K562 (cell line): ENCODE data around the gene TBXA2R. TPM values are rescaled to one million over a fixed set of nuclear protein-coding genes. Genes with fewer than 3 reads are reported as not detected.
A peak's percentile ranks its signal among the peaks of the same experiment; 100 is the strongest.

Experiments used
- ATF1 ChIP-seq, 2 experiments: fragments of 450-650 bp in 1 of 2; IDR thresholded peaks; 2 replicates each; pipeline ENCODE4 v1.6.1; 2016; ENCODE audit warnings: missing compliant biosample characterization in 1 of 2, missing genetic modification characterization in 1 of 2
- BRCA1 ChIP-seq, 2 experiments: fragments of 450-650 bp in 1 of 2; sonication (generic) in 1 of 2; formaldehyde crosslinking in 1 of 2; IDR thresholded peaks; 2 replicates each; pipeline versions ENCODE4 v1.5.0 to v1.6.1; 2017 to 2020; ENCODE audit warnings: mild to moderate bottlenecking in 1 of 2, missing genetic modification reagents in 1 of 2
- E2F1 ChIP-seq: sonication (generic); formaldehyde crosslinking; IDR thresholded peaks from 2 replicates; pipeline ENCODE4 v1.8.1; 2023; ENCODE audit warnings: mild to moderate bottlenecking, missing genetic modification reagents, moderate library complexity
- GABPA ChIP-seq: fragments of 200-800 bp; sonication (Bioruptor generic); conservative IDR thresholded peaks from 2 replicates; pipeline ENCODE4 v1.6.1; 2016; ENCODE audit warnings: low read depth, missing genetic modification characterization, missing compliant biosample characterization
- GATA2 ChIP-seq: sonication (generic); formaldehyde crosslinking; IDR thresholded peaks from 2 replicates; pipeline ENCODE4 v1.4.0; 2020; ENCODE audit warnings: mild to moderate bottlenecking, missing genetic modification reagents
- GTF2E2 ChIP-seq: fragments of 200-800 bp; sonication (Bioruptor generic); IDR thresholded peaks from 2 replicates; pipeline ENCODE4 v1.6.1; 2016; ENCODE audit warnings: missing genetic modification characterization, missing compliant biosample characterization
- ID3 ChIP-seq, 2 experiments: fragments of 250-450 bp in 1 of 2; fragments of 450-650 bp in 1 of 2; sonication (Bioruptor Pico) in 1 of 2; IDR thresholded peaks; 2 replicates each; pipeline versions ENCODE4 v1.6.1 to v1.8.0; 2016 to 2021; ENCODE audit warnings: mild to moderate bottlenecking in 2 of 2, moderate library complexity in 2 of 2, missing compliant biosample characterization in 1 of 2, missing genetic modification characterization in 1 of 2
- MAZ ChIP-seq, 2 experiments: fragments of 450-650 bp in 1 of 2; sonication (generic) in 1 of 2; formaldehyde crosslinking; IDR thresholded peaks in 1 of 2; conservative IDR thresholded peaks in 1 of 2; 2 replicates each; pipeline versions ENCODE4 v1.4.0 to v1.5.0; 2020; ENCODE audit warnings: mild to moderate bottlenecking in 1 of 2, missing genetic modification reagents in 1 of 2
- SETDB1 ChIP-seq: IDR thresholded peaks from one replicate; pipeline ENCODE4 v1.6.1; 2012; ENCODE audit warnings: low read length, control low read depth, inconsistent platforms
- TCF15 ChIP-seq: fragments of 250-450 bp; sonication (Bioruptor Pico); IDR thresholded peaks from 2 replicates; pipeline ENCODE4 v1.8.0; 2022; ENCODE audit warnings: moderate library complexity, mild to moderate bottlenecking, inconsistent platforms
- TCF3 ChIP-seq: sonication (generic); formaldehyde crosslinking; IDR thresholded peaks from 2 replicates; pipeline ENCODE4 v1.4.0; 2020; ENCODE audit warnings: mild to moderate bottlenecking, missing genetic modification reagents
- ZBTB33 ChIP-seq: sonication (generic); formaldehyde crosslinking; IDR thresholded peaks from 2 replicates; pipeline ENCODE4 v1.8.1; 2023; ENCODE audit warnings: mild to moderate bottlenecking, missing genetic modification reagents
- ZNF174 ChIP-seq: fragments of 250-450 bp; sonication (Bioruptor Pico); IDR thresholded peaks from 2 replicates; pipeline ENCODE4 v1.4.0; 2020; ENCODE audit warnings: mild to moderate bottlenecking
- ZNF24 ChIP-seq: fragments of 450-650 bp; IDR thresholded peaks from 2 replicates; pipeline ENCODE4 v1.6.1; 2016
- ZNF274 ChIP-seq: IDR thresholded peaks from 2 replicates; pipeline ENCODE4 v1.6.1; 2011; ENCODE audit warnings: low read depth, mild to moderate bottlenecking, low read length, moderate library complexity, borderline replicate concordance
- ZNF282 ChIP-seq: sonication (generic); formaldehyde crosslinking; IDR thresholded peaks from 2 replicates; pipeline ENCODE4 v1.8.1; 2023; ENCODE audit warnings: missing genetic modification reagents
- ZNF311 ChIP-seq: fragments of 250-450 bp; sonication (Bioruptor Pico); IDR thresholded peaks from 2 replicates; pipeline ENCODE4 v1.4.0; 2020; ENCODE audit warnings: mild to moderate bottlenecking, moderate library complexity
- ZNF707 ChIP-seq: fragments of 250-450 bp; sonication (Bioruptor Pico); conservative IDR thresholded peaks from 2 replicates; pipeline ENCODE4 v1.8.0; 2022; ENCODE audit warnings: inconsistent platforms, mild to moderate bottlenecking, moderate library complexity
- polyA plus RNA-seq, 8 experiments: library from polyadenylated mRNA; depleted of rRNA in 4 of 8; stranded (reverse) in 5 of 8; unstranded in 3 of 8; fragments of >200 nt; fragmentation: Nextera tagmentation in 2 of 8; fragmentation: Illumina TruSeq in 1 of 8; extraction: Ambion mirVana in 2 of 8; extraction: Trizol in 1 of 8; gene quantifications; 2 replicates each; pipeline versions ENCODE4 v1.2.1 to v1.2.3, GENCODE V29; 2011 to 2014; ENCODE audit warnings: inconsistent platforms in 1 of 8, missing spikeins in 1 of 8
- total RNA-seq, 7 experiments: library from RNA; depleted of rRNA in 6 of 7; stranded (reverse); fragments of >200 nt in 6 of 7; fragmentation: Illumina TruSeq in 2 of 7; extraction: Trizol in 2 of 7; gene quantifications; 2 replicates each; pipeline versions ENCODE4 v1.2.1 to v1.2.3, GENCODE V29; 2011 to 2021; ENCODE audit warnings: low replicate concordance in 1 of 7
- TF ChIP-seq, protein P1 (sequence below): sonication (generic); formaldehyde crosslinking; IDR thresholded peaks from 2 replicates; pipeline ENCODE4 v1.8.1; 2023; ENCODE audit warnings: missing genetic modification reagents, mild to moderate bottlenecking, borderline replicate concordance

The TBXA2R gene
- total and polyA plus RNA-seq, 9 of the 15 experiments (the other 6 are each of a cell fraction or from before 2014, with no cell fraction given) = 1.5 to 24.0 (median 2.8) TPM

DNA sequence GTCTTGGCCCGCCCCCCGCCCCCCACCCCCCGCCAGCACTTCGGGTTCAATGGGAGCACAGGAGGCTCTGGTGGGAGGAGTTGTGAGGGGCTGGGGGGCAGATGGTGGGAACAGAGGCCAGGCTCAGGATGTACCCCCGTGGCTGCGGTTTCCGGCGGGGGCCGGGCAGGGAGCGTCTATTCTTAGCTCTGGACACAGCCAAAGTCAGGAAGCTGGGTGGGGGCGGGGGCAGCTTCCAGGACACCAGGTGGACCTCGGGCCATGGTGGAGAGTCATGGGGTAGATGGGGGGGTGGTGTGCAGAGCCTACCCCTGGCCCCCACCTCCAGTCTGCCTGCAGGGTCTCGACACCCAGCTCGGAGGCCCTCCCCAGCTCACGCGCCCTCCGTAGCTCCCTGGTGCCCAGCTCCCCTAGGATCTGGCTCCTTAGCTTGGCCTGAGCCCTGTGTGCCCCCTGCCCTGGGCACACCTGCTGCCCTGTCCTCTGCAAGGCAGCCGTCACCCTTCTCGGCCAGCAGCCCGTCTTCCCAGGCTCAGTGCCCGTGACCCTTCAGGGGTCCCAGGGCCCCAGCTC, 2.2 kb upstream of the TBXA2R start (continued):
- no peak for TF ChIP-seq ZBTB33
- TF ChIP-seq E2F1 = no peak
- no peak for TF ChIP-seq ZNF282
- no peak for TF ChIP-seq TCF3 (CRISPR knock-in tag)
- no peak for TF ChIP-seq SETDB1
- peak; percentile 57; the same call in 1 of the 2 replicates for TF ChIP-seq GABPA
- no peak for TF ChIP-seq TCF15 (CRISPR knock-in tag)
- no peak for TF ChIP-seq ATF1 (CRISPR knock-in tag; IDR thresholded peaks at IDR 0.05)
- no peak for TF ChIP-seq ATF1 (tag; IDR thresholded peaks at IDR 0.05)
- TF ChIP-seq GTF2E2 = no peak
- TF ChIP-seq GATA2 (CRISPR knock-in tag) = no peak
- peak in 1 of 2 experiments; percentile 37; a peak in 2 of 4 replicates for TF ChIP-seq MAZ (CRISPR knock-in tag; conservative IDR thresholded peaks at IDR 0.05 in 1 of 2, IDR thresholded peaks at IDR 0.05 in 1 of 2)
- TF ChIP-seq, protein P1, sequence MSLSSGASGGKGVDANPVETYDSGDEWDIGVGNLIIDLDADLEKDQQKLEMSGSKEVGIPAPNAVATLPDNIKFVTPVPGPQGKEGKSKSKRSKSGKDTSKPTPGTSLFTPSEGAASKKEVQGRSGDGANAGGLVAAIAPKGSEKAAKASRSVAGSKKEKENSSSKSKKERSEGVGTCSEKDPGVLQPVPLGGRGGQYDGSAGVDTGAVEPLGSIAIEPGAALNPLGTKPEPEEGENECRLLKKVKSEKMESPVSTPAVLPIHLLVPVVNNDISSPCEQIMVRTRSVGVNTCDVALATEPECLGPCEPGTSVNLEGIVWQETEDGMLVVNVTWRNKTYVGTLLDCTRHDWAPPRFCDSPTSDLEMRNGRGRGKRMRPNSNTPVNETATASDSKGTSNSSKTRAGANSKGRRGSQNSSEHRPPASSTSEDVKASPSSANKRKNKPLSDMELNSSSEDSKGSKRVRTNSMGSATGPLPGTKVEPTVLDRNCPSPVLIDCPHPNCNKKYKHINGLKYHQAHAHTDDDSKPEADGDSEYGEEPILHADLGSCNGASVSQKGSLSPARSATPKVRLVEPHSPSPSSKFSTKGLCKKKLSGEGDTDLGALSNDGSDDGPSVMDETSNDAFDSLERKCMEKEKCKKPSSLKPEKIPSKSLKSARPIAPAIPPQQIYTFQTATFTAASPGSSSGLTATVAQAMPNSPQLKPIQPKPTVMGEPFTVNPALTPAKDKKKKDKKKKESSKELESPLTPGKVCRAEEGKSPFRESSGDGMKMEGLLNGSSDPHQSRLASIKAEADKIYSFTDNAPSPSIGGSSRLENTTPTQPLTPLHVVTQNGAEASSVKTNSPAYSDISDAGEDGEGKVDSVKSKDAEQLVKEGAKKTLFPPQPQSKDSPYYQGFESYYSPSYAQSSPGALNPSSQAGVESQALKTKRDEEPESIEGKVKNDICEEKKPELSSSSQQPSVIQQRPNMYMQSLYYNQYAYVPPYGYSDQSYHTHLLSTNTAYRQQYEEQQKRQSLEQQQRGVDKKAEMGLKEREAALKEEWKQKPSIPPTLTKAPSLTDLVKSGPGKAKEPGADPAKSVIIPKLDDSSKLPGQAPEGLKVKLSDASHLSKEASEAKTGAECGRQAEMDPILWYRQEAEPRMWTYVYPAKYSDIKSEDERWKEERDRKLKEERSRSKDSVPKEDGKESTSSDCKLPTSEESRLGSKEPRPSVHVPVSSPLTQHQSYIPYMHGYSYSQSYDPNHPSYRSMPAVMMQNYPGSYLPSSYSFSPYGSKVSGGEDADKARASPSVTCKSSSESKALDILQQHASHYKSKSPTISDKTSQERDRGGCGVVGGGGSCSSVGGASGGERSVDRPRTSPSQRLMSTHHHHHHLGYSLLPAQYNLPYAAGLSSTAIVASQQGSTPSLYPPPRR (CRISPR knock-in tag) = no peak
- peak; percentile 81 for TF ChIP-seq ZNF311 (CRISPR knock-in tag)
- TF ChIP-seq ZNF24 = no peak
- no peak for TF ChIP-seq ID3 (CRISPR knock-in tag; IDR thresholded peaks at IDR 0.05)
- peak; percentile 78; the same call in 1 of the 2 replicates for TF ChIP-seq ID3 (tag; IDR thresholded peaks at IDR 0.05)
- no peak for TF ChIP-seq ZNF707 (CRISPR knock-in tag)
- TF ChIP-seq ZNF274 = no peak
- no peak for TF ChIP-seq BRCA1 (IDR thresholded peaks at IDR 0.05)
- TF ChIP-seq BRCA1 (CRISPR knock-in tag; IDR thresholded peaks at IDR 0.05) = no peak
- TF ChIP-seq ZNF174 (CRISPR knock-in tag) = no peak
